Iris pigment epithelial cell (primary cell): ENCODE measurements around the gene UBQLN1.
"Not testable (repeated sequence)": the region's sequence is repeated elsewhere in the genome, so short reads cannot be mapped to it uniquely, and the experiment has no call there.

Experiments used
- DNase-seq: peaks from one replicate; pipeline ENCODE4 v3.0.0-alpha.2; 2011; ENCODE audit warnings: low read depth

UBQLN1 gene

DNA sequence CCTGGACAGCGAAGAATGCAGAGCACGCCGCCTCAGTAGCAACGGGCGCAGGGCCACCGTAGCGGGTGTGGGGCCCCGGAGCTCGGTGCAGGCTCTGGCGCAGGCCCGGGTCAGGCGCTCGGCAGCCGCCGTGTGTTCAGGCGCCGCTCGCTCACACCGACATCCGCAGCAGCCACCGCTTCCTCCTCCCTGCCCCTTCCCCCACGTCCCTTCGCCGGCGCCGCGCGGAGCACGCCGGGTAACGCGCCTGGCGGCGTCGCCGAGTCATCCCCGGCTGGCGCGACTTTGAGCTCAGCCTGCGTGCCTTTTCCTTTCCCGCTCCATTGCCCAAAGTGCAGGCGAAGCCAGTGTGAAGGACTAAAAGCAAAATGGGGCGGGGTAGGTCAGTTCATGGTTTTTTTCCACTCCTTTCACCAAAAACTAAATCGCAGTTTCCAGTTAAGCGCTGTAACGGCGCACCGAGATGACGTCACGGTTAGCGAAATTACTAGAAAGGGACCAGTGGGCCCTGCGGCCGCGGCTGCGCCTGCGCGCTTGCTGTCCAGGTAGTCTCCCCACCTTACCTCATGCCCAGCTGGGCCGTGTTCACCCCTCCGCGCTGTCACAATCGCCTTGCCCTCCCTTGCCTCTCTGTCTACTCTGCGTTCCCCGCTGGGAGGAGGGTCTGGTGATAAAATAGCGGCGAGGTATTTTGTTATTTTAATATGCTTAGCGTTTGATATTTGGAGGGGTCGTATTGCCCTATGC, at the start of gene UBQLN1:
UBQLN1 (minus strand) TSS at position 191 of the 747 bp plus-strand sequence. CDS start 279 bp downstream, outside the sequence.
- DNase-seq, result peak; percentile 93

- no peak for DNase-seq
Observed at GRCh38 chr9:83754383-83754977, 46.7 kb upstream of the UBQLN1 start.

DNA sequence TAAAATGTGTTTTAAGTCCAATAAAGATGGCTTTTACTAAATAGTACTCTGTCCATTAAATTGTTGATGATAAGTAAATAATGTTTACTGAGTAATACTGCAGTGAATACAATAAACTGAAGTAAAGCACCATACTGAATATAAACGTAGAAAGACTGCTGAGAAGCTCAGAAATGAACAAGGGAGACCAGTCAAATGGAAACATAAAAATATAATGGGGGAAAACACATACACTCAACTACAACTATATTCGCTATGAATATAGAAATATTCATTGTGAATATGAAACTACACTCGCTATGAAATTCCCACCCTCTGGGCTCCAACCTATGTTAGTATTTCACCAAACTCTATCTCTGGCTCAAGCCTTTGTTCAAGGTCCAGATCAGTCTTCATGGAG, 41.9 kb upstream of the UBQLN1 start:
- DNase-seq, result no peak

GRCh38 chr9:83744206-83744605, 36.4 kb upstream of the UBQLN1 start:
- no peak for DNase-seq

DNA sequence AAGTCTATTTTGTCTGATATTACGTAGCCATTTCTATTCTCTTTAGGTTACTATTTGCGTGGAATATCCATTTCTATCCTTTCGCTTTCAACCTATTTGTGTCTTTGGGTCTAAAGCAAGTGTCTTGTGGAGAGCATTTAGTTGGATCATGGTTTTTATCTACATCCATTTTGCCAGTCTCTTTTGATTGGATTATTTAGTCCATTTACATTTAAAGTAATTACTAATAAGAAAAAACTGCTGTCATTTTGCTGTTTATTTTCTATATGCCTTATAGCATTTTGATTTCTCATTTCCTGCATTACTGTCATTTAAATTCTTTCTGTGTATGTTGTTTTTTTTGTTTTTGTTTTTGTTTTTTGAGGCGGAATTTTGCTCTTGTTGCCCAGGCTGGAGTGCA, 26.0 kb upstream of the UBQLN1 start:
- no peak for DNase-seq

GRCh38 chr9:83728591-83729368, 21.0 kb upstream of the UBQLN1 start:
- not testable (repeated sequence) for DNase-seq

- no peak for DNase-seq
Observed at GRCh38 chr9:83724436-83724835, 16.7 kb upstream of the UBQLN1 start.

GRCh38 chr9:83722726-83723495, 15.2 kb upstream of the UBQLN1 start:
- no peak for DNase-seq

DNA sequence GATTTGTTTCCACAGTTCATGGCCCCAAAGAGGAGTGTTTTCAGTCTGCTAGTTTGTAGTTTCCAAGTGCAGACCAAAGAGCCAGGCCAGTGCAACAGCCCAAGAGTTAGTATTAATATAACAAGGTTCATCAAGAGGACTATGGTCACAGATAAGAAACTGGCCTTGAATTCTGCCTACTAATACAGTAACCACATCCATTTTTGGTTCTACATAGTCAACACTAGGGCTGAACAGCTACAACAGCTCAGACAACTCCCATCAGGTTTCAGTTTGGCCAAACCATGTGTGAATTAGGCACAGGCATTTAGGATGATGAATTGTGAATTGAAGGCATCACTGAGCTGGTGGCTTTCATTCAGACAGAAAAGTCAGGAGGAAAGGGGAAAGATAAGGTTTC, 13.8 kb upstream of the UBQLN1 start:
- DNase-seq, result no peak

DNA sequence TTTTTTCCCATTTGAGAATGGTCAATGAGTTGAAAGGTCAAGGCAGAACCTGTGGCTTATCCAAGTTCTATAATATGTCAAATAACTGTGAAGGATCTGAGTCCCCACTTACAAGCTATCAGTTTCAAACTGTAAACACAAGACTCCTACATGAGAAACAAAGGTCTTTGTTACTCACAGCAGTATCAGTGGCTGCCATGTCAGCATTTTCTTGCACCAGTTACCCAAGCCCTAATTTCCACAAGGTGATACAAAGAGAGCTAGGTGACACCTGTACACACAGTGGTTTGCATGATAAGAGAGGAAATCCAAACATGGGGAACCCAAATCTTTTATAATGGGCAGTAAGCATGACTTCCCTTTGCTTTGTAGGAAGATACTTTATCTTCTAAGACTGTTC, 8.0 kb upstream of the UBQLN1 start:
- DNase-seq, result no peak

DNA sequence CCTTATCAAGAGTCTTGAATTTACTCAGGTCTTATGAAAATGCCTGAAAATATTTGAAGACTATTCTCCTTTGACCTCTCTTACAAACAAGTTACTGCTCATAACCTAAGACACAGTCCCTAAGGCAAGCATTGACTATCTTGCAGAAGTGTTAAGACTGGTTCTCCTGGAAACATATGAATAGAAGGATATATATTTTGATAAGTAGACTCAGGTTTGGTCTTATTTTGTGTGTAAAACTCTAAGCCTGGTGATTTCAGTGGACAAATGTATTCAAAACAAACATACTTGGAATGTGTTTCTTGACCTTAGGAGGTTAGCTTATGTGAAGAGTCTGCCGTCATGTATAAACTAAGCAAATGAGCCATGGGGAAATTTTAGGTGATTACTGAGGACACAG, 7.5 kb upstream of the UBQLN1 start:
- DNase-seq, result no peak

- no peak for DNase-seq
Observed at GRCh38 chr9:83714329-83714728, 6.6 kb upstream of the UBQLN1 start.

GRCh38 chr9:83708515-83709158, 879 bp upstream of the UBQLN1 start:
- peak; percentile 65 for DNase-seq

DNA sequence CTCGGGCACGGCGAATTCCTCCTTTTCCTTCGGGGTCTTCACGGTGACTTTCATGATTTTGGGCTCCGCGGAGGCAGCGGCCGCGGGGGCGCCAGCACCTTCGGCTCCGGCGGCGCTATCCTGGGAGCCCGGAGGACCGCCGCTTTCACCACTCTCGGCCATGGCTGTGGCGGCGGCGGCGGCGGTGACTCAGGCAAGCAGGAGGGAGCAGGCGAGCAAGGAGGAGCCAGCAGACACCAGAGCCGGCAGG, 315 bp downstream of the UBQLN1 start:
- DNase-seq, result peak; percentile 86

DNA sequence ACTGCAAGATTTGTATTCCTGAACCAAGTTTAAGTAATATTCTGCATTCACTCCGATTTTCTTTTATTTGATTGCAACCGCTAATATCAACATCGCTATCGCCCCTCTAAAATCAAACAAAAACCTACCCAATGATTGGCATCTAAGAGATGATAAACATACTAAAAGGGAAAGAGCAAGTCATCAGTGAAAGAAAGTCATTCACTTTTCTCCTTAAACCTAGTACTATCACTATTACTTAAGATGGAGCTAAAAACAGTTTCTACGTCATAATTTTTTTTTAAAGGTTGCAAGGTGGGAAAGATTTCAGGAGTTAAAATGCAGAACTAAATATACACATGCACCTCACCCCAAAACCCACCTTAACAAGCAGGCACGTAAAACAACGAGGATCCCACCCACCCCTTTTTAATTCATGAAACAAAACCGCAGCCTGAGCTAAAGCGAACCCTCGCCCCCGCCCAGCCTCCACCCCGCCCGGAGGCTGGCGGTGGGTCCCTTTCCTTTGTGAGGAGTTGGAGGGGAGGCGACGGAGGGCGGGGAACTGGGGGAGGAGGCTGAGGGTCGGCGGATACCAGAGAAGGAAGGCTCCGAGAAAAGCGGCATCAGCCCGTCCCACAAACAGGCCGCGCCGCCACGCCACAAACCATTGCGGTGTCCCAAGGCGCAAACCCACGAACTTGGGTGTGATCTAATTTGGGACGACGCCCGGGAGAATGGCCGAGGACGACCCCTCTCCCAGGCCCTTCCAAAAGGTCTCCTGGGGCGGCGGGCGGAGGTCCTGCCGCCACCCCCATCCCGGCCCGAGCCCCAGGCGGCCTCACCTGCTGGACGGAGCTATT, 861 bp downstream of the UBQLN1 start:
- peak; percentile 21 for DNase-seq

DNA sequence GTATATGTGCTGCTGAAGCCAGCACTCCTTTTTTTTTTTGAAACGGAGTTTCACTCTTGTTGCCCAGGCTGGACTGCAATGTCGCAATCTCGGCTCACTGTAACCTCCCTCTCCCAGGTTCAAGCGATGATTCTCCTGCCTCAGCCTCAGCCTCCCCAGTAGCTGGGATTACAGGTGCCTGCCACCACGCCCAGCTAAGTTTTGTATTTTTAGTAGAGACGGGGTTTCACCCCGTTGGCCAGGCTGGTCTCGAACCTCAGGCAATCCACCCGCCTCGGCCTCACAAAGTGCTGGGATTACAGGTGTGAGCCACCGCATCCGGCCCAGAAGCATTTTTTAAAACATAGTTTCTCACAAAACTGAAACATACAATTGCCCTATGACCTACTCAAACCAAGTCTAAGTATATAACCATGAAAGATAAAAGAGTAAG, 2.5 kb downstream of the UBQLN1 start:
- peak; percentile 27 for DNase-seq

- peak; percentile 93 for DNase-seq
Observed at GRCh38 chr9:83701769-83702168, 6.0 kb downstream of the UBQLN1 start.

GRCh38 chr9:83701286-83701685, 6.5 kb downstream of the UBQLN1 start:
- DNase-seq, result no peak

- DNase-seq, result no peak
Observed at GRCh38 chr9:83699615-83700014, 8.1 kb downstream of the UBQLN1 start.

GRCh38 chr9:83698976-83699585, 8.7 kb downstream of the UBQLN1 start:
- DNase-seq, result no peak

DNA sequence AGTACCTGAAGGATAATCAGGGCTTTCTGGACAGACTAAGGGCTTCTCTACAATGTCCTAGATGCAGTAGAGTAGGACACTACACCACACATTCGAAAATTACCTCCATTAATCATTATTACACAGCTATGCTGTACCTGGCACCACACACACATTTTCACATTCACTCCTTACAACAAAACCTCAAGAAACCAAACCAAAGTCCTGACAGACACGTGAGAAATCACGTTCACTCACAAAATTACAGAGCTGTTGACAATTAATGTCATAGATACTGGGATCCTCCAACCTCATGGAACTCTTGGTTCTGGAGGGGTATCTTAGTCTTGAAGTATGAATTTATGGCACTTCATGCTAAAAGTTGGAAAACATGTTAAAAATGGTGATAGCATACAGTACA, 16.3 kb downstream of the UBQLN1 start:
- no peak for DNase-seq
